NCI-H2081 treated with DMSO at 0.1 percent for 48 hours (cell line): Measurements from ENCODE around the gene PKIB.

Source experiments
- DNase-seq: peaks from one replicate; lab custom pipeline; 2025; lab: John Stamatoyannopoulos, UW

The PKIB gene

GRCh38 chr6:122669868-122670267 is 59.7 kb downstream of the PKIB start:
- DNase-seq: no peak

- no peak for DNase-seq
These were observed 61.0 kb downstream of the PKIB start for GRCh38 chr6:122671251-122671650.

DNA sequence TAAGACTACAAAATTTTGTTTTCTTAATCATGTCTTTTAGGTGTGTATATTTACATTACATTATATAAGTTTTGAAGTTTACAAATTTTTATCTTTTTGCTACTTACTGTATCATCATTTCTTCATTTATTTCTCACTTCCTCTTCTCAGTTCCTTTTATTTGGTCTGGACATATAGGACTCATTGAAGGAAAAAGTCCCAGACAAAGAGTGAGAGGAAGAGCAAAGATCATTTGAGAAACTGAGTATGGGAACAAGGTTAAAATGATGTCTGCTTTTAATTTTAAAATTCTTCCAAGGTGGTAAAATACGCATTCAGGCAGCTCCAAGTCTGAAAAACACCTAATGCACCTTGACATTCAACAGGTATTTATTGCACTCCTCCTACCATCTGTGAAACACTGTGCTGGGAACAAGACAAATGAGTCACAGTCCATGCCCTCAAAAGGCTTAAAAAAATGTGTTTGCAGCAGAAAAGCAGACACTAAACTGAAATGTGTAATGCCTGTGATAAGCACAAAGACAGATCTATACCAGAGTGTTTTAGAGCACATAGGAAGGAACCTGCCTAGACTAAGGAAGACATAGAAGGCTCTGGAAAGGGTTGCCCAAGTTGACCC is 63.2 kb downstream of the PKIB start:
- no peak for DNase-seq

- DNase-seq: no peak
These were observed 65.9 kb downstream of the PKIB start for GRCh38 chr6:122676146-122676545.

GRCh38 chr6:122676688-122677087 is 66.5 kb downstream of the PKIB start:
- DNase-seq: no peak

DNA sequence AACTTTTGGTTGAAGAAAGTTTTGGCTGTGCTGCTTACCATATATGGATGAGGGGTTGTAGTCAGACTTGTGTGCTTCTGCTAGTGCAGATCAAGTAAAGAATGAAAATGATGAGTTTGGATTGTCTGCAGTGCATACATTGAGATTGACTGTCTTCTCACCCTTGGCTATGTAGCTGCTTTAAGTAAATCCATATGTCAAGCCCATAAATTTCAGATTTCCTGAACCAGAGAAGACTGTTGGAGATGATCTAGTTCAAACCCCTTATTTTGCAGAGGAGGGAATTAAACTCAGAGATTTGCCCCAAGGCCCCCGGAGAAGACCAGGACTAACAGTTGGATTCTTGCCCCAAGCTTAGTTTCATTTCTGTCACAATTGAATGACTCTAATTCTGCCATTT is 67.2 kb downstream of the PKIB start:
- DNase-seq: no peak

DNA sequence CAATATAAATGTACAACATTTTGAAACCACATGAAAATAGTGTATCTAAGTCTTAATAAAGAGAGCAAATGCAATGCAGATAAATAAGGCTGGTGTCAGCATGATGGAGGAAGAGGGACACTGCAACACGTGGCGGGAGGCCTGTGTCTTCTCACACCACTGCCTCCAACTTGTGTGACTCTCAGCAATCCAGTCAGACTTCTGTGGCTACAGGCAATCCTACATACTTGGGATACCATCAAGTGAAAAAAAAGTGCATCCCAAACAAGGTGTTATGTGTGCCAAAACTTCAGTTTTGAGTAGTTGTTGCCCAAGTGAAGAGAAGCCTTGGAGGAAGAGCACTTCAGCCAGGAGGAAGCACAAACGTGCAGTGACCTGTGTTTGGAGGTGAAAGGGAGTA is 68.6 kb downstream of the PKIB start:
- DNase-seq: no peak

DNA sequence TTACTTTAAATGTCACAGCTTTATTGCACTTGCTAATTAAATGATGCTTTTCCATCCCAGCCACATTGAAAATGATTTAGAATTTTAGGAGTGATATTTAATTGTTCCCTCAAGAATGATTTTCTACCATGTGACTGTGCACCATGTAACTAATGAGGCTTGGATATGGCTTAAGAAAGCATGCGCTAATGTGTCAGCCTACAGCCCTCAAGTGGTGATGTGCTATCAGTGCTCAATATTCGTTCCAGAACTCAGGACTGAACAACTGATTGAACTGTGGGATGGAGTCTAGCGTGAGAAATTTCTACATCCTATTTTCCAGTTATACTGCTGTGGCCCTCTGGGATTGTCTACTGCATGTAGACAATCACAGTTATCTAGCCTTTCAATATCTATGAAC is 71.5 kb downstream of the PKIB start:
- no peak for DNase-seq

GRCh38 chr6:122683989-122684651 is 73.9 kb downstream of the PKIB start:
- DNase-seq: no peak

DNA sequence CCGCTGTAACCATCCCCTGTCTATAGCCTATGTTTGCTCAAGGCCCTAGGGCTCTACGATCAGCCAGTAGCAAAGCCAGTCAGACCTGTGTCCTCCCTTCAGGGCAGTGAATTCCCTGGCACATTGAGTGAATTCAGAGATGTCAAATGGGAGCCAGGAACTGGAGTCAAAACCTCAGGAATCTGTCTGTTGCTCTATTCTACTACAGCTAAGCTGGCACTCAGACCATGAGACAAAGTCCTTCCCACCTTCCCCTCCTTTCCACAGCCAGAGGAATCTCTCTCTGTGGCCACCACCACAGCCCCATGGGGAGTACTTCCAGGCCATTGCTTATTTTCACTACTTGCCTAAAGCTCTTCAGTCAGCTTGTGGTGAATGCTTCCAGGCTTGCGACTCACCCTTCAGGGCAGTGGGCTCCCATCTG is 82.0 kb downstream of the PKIB start:
- DNase-seq: no peak

- DNase-seq: no peak
These were observed 82.8 kb downstream of the PKIB start for GRCh38 chr6:122692807-122693580.

- no peak for DNase-seq
These were observed 83.9 kb downstream of the PKIB start for GRCh38 chr6:122694075-122694474.

DNA sequence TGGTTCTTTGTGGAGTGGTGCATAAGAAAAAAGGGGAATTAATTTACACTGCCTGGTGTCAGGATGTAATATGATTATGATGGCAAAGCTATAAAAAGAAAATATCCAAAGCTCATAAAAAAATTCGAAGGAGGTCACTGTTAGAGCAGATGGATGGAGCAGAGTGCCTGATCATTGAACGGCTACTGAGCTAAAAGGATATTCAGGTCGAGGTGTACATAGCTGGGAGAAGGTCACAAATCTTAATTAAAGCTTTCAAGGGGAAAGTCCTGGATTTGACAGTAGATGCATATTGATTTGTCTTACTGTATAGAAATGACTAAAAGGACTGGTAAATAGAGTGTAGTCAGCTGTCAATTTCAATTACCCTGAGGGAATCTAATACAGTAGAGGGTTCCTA is 84.4 kb downstream of the PKIB start:
- no peak for DNase-seq

GRCh38 chr6:122695188-122695587 is 85.0 kb downstream of the PKIB start:
- no peak for DNase-seq

- DNase-seq: no peak
These were observed 85.9 kb downstream of the PKIB start for GRCh38 chr6:122696079-122696478.

DNA sequence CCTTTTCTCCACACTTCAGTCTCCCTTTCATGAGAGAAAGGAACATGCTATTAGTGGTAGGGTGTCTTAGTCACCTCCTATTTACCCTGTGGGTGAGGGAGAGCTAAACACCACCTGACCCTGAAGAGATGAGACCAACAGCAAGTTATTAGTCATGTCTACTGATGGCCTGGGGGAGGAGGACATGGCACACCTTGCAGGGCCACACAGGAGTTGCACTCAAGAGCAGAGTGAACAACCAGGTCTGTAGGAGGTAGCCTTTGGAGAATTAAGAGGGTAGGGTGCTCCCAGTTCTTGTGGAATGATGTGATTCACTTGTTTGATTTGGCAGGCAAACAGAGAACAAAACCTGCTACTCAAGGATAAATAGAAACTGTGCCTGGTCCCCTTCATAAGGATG is 86.6 kb downstream of the PKIB start:
- no peak for DNase-seq

- DNase-seq: no peak
These were observed 87.3 kb downstream of the PKIB start for GRCh38 chr6:122697458-122697857.

DNA sequence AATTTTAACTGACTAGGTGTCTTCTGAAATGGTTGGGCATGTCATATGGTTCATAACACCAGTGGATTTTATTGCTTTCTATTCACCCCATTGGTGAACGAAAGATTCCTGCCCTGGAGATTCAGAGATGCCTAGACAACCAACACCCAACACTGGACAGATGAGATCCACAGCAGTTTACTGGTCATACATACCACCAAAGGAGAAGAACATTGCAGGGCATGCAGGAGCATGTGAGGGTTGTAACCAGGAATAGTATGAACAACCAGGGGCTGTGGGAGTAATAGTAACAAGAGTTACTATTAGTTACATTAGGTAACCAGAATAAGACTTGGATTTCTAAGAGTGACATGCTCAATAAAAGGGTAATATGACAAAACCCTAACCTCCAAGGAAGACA is 91.5 kb downstream of the PKIB start:
- no peak for DNase-seq

DNA sequence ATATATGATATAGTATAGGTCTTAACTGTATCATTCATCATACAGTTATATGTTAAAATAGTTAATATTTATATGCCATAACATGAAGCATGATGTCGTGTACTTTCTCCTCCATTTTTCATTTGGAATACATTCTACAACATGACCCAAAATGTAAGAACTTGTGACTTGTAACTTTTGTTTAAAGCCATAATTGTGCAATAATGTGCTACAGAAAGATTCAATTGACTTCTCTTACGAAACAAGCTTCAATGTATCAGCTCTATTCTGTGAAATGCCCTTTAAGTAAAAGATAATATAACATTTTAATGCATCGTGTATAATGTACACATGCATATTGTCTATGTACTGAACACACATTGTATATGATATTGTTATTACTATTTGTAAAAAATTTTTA is 92.6 kb downstream of the PKIB start:
- DNase-seq: no peak

- DNase-seq: no peak
These were observed 93.9 kb downstream of the PKIB start for GRCh38 chr6:122704066-122704465.

- DNase-seq: no peak
These were observed 99.8 kb downstream of the PKIB start for GRCh38 chr6:122709922-122710512.

DNA sequence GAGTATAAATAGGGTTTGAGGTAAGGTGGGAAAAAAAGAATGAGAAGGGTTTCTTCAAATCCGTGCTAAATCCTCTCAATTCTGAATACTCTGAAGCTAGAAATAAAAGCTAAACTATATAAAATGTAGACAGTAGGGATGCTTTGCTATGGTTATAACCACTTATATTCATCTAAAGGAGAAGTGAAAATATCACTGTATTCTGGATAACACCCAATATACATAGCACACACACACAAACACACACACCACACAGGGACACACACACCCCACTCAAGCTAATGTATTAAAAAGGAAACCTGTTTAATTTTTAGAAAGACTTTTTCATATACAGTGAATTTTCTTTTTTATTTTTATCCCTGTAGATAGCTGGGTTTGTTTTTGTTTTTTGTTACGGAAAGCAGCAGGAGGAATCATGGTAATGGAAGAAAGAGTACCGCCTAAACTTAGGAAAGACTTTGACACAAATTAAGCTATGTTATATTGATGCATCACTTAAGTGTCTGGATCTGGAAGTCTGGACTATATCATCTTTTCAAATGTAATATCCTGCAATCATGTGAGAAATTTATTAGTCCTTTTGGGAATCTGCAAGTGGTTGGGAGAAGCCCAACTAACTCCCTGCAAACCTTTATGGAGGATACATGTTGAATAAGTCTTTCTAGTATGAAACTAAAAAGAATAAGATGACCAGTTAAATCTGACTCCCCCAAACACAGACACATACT is 100.9 kb downstream of the PKIB start:
- DNase-seq: no peak
